Psoas muscle (tissue), 8 donors: ENCODE results near the gene TMEM108. TPM values are rescaled to one million over a fixed set of nuclear protein-coding genes. Genes with fewer than 3 reads are reported as not detected.

Experiments
- ATAC-seq, 4 donors: fragments of 200-7000 bp; cut with Tn5 transposase; one replicate each; pipeline ENCODE4 v1.9.1; 2020; ENCODE audit warnings: moderate library complexity in 3 of 4, mild to moderate bottlenecking in 2 of 4
- DNase-seq, 2 donors: peaks; one replicate each; pipeline ENCODE4 v3.0.0-alpha.2; 2020
- H3K27ac ChIP-seq: fragments of 200-600 bp; one replicate; pipeline ENCODE4 v1.8.0; 2022
- H3K27me3 ChIP-seq, 3 donors: fragments of 200-600 bp in 1 of 3; one replicate each; pipeline versions ENCODE4 v1.6.1 to v1.8.0; 2013 to 2022; ENCODE audit warnings: low read length in 2 of 3, mild to moderate bottlenecking in 2 of 3, moderate library complexity in 1 of 3; ENCODE audit not compliant: insufficient read depth in 3 of 3
- H3K36me3 ChIP-seq, 2 donors: fragments of 200-600 bp in 1 of 2; one replicate each; pipeline versions ENCODE4 v1.6.1 to v1.8.0; 2013 to 2022; ENCODE audit warnings: low read depth in 1 of 2, mild to moderate bottlenecking in 1 of 2, moderate library complexity in 1 of 2; ENCODE audit not compliant: insufficient read depth in 1 of 2
- H3K4me1 ChIP-seq: fragments of 200-600 bp; one replicate; pipeline ENCODE4 v1.8.0; 2022
- H3K4me3 ChIP-seq: fragments of 200-600 bp; one replicate; pipeline ENCODE4 v1.8.0; 2022; ENCODE audit warnings: mild to moderate bottlenecking
- H3K9me3 ChIP-seq: fragments of 200-600 bp; one replicate; pipeline ENCODE4 v1.8.0; 2022
- WGBS, 3 donors: extraction: QIAGEN DNeasy Blood & Tissue Kit; methylation state at CpG; one replicate each; pipeline versions ENCODE4 v1.1.6 to v1.1.7; 2013; 5-methylcytosine and 5-hydroxymethylcytosine counted together
- intact Hi-C, 2 donors: fragments of 100-400 bp; cut with DNase I; formaldehyde crosslinking; loops; one replicate each; pipeline versions ENCODE4 v1.11.0 to v1.14.2; 2022
- polyA plus RNA-seq, 3 donors: library from polyadenylated mRNA; stranded (reverse); fragments of 200-250 nt; gene quantifications; one replicate each; pipeline ENCODE4 v1.2.3, GENCODE V29; 2013
- total RNA-seq, 4 donors: library from RNA; stranded (reverse); fragmentation: NEBNext Ultra II Directional in 2 of 4; extraction: Animal tissue kit (Norgen Biotek cat#: 25700) in 2 of 4; gene quantifications; one replicate each; pipeline versions ENCODE4 v1.2.1 to v1.2.4, GENCODE V29; 2021 to 2023
- TF ChIP-seq, protein P1 (sequence below): fragments of 200-600 bp; IDR thresholded peaks from one replicate; pipeline ENCODE4 v1.8.0; 2022; ENCODE audit warnings: antibody characterized with exemption
- donor health status: healthy with polysubstance abuse.
- donor health status: DM: no; HTN: no; CAD: no; lungs with moderate emphysema.
- donor health status: Bipolar disorder and iron deficiency.
- donor health status: healthy.
- donor health status: DM: yes; HTN: yes; CAD: no.
- donor health status: DM: no; HTN: no; CAD: no.
- donor health status: DM: no; HTN: no; CAD: no.
- donor health status: DM: yes; HTN: yes; CAD: no.

The TMEM108 gene
- total and polyA plus RNA-seq, 7 donors, result 2.4 to 10.5 (median 6.5) TPM

GRCh38 chr3:133196527-133196926, 158.3 kb downstream of the TMEM108 start:
- Histone ChIP-seq H3K27ac (no peak overlapping the region), H3K27me3 (no peaks in the 10 kb centered on the region), H3K36me3 (no peaks in the 10 kb centered on the region), H3K9me3 (peaks cover 6% of the 10 kb centered on the region), H3K4me1 (no peaks in the 10 kb centered on the region), H3K4me3 (no peak overlapping the region)
- whole genome bisulfite sequencing, 3 donors, result 95 to 97% (median 96%) methylated on average over 3 of the region's 3 CpGs
- intact Hi-C loops, result no loop called here
- TF ChIP-seq, protein P1, sequence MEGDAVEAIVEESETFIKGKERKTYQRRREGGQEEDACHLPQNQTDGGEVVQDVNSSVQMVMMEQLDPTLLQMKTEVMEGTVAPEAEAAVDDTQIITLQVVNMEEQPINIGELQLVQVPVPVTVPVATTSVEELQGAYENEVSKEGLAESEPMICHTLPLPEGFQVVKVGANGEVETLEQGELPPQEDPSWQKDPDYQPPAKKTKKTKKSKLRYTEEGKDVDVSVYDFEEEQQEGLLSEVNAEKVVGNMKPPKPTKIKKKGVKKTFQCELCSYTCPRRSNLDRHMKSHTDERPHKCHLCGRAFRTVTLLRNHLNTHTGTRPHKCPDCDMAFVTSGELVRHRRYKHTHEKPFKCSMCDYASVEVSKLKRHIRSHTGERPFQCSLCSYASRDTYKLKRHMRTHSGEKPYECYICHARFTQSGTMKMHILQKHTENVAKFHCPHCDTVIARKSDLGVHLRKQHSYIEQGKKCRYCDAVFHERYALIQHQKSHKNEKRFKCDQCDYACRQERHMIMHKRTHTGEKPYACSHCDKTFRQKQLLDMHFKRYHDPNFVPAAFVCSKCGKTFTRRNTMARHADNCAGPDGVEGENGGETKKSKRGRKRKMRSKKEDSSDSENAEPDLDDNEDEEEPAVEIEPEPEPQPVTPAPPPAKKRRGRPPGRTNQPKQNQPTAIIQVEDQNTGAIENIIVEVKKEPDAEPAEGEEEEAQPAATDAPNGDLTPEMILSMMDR, result no peak
- DNase-seq (no peak), ATAC-seq (no peak)

DNA sequence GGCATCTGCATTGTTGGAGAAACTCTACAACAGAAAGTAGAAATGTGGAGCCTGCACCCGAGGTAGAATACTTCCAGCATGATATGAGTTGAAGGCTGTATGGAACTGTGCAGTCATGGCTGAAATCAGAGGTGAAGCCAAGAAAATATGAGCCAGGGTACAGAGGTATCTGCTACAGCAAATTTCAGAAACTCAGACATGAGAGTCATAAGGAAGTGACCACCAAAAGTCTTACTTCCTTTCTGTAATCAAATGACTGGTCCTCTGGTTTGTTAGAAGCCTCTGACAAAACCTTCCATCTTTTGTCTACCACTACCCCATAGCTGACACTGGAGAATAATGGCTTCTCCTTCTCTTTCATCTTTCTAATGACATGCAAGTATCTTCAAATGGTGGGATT, 159.4 kb downstream of the TMEM108 start:
- no peaks in the 10 kb centered on the region for H3K27me3 ChIP-seq
- ATAC-seq, result no peak

DNA sequence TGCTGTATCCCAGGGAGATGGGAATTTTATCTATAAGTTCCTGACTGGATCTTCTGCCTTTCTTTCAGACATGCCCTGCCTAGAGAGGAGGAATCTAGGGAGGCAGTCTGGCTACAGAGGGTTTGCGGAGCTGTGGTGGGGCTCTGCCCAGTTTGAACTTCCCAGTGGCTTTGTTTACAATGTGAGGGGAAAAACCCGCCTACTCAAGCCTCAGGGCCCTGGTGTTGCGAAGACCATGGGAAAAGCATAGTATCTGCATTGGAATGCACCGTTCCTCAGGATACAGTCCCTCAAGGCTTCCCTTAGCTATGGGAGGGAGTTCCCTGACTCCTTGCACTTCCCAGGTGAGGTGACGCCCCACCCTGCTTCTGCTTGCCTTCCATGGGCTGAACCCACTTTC, 168.7 kb downstream of the TMEM108 start:
- Histone ChIP-seq H3K9me3 (no peaks in the 10 kb centered on the region), H3K27me3 (no peaks in the 10 kb centered on the region), H3K4me3 (no peak overlapping the region), H3K36me3 (no peaks in the 10 kb centered on the region), H3K4me1 (no peaks in the 10 kb centered on the region), H3K27ac (no peak overlapping the region)
- TF ChIP-seq, protein P1, result no peak
- DNase-seq, result no peak
- intact Hi-C loops, result no loop called here
- 56 to 85% (median 72%) methylated on average over 5 of the region's 5 CpGs for WGBS, 3 donors
- no peak for ATAC-seq

More for the DNA sequence above, 159.4 kb downstream of the TMEM108 start:
- 82 to 89% (median 83%) methylated on average over 1 of the region's 1 CpG for WGBS, 3 donors
- Histone ChIP-seq H3K9me3 (peaks cover 6% of the 10 kb centered on the region), H3K4me3 (no peak overlapping the region), H3K27ac (no peak overlapping the region), H3K36me3 (no peaks in the 10 kb centered on the region), H3K4me1 (no peaks in the 10 kb centered on the region)
- TF ChIP-seq, protein P1, result no peak
- intact Hi-C loops, result no loop called here
- DNase-seq, result no peak

GRCh38 chr3:133208184-133208583, 170.0 kb downstream of the TMEM108 start:
- no peak for DNase-seq

More at GRCh38 chr3:133208184-133208583, 170.0 kb downstream of the TMEM108 start:
- Histone ChIP-seq H3K4me1 (no peaks in the 10 kb centered on the region), H3K36me3 (no peaks in the 10 kb centered on the region), H3K27me3 (no peaks in the 10 kb centered on the region), H3K27ac (no peak overlapping the region), H3K9me3 (no peaks in the 10 kb centered on the region), H3K4me3 (no peak overlapping the region)
- ATAC-seq, result no peak
- whole genome bisulfite sequencing, 3 donors, result 72 to 83% (median 75%) methylated on average over 1 of the region's 1 CpG
- intact Hi-C loops, result no loop called here
- TF ChIP-seq, protein P1, result no peak
